B cell (primary cell): ENCODE measurements around the gene MAN2B1. TPM values are rescaled to one million over a fixed set of nuclear protein-coding genes. Genes with fewer than 3 reads are reported as not detected.

Experiments
- ATAC-seq: fragments of 200-7000 bp; cut with Tn5 transposase; one replicate; pipeline ENCODE4 v1.10.0; 2021; ENCODE audit warnings: low read depth, mild to moderate bottlenecking, moderate number of reproducible peaks, moderate library complexity
- CTCF ChIA-PET: fragments of 350-600 bp; sonication (Branson Sonifier 250); formaldehyde crosslinking; loops from one replicate; lab custom pipeline; 2021; ENCODE audit warnings: antibody characterized with exemption, inconsistent platforms; lab: Charles Lee
- POLR2A ChIA-PET: fragments of 350-600 bp; sonication (Branson Sonifier 250); formaldehyde crosslinking; loops from one replicate; lab custom pipeline; 2021; ENCODE audit warnings: antibody characterized with exemption; lab: Charles Lee
- DNase-seq: peaks from one replicate; pipeline ENCODE4 v3.0.0; 2013
- H2AFZ ChIP-seq: 2 replicates; pipeline ENCODE4 v1.6.1; 2012; ENCODE audit warnings: mild to moderate bottlenecking, low read depth, low read length; ENCODE audit not compliant: insufficient read depth, poor library complexity, severe bottlenecking
- H3K27ac ChIP-seq, 2 donors: 1 replicate in 1 of 2; 2 replicates in 1 of 2; pipeline ENCODE4 v1.5.1; 2012 to 2013; ENCODE audit warnings: low read length in 2 of 2, mild to moderate bottlenecking in 2 of 2, moderate library complexity in 1 of 2
- H3K27me3 ChIP-seq, 4 experiments: fragments of 200-600 bp in 1 of 4; sonication (generic) in 1 of 4; replicated peaks in 1 of 4; 1 replicate in 2 of 4; 2 replicates in 2 of 4; pipeline versions ENCODE4 v1.6.1 to v1.7.0; 2013 to 2016; ENCODE audit warnings: low read length in 3 of 4, mild to moderate bottlenecking in 2 of 4, mixed read lengths in 1 of 4, moderate library complexity in 1 of 4; ENCODE audit not compliant: insufficient read depth in 4 of 4, control insufficient read depth in 3 of 4; ENCODE audit errors: control extremely low read depth in 1 of 4
- H3K36me3 ChIP-seq, 2 experiments: replicated peaks in 1 of 2; 1 replicate in 1 of 2; 2 replicates in 1 of 2; pipeline versions ENCODE4 v1.6.1 to v1.7.1; 2013; ENCODE audit warnings: low read length in 1 of 2; ENCODE audit not compliant: insufficient read depth in 2 of 2, control insufficient read depth in 1 of 2; ENCODE audit errors: control extremely low read depth in 1 of 2, extremely low read depth in 1 of 2
- H3K4me1 ChIP-seq, 2 donors: fragments of 200-600 bp in 1 of 2; sonication (generic) in 1 of 2; 1 replicate in 1 of 2; 2 replicates in 1 of 2; pipeline versions ENCODE4 v1.5.1 to v1.6.1; 2013 to 2017; ENCODE audit warnings: low read length in 2 of 2; ENCODE audit not compliant: control insufficient read depth in 2 of 2, insufficient read depth in 2 of 2
- H3K4me2 ChIP-seq: replicated peaks from 2 replicates; pipeline ENCODE3; 2012; ENCODE audit warnings: mild to moderate bottlenecking, low read depth, low read length; ENCODE audit not compliant: poor library complexity, severe bottlenecking
- H3K4me3 ChIP-seq, 5 experiments: fragments of 200-600 bp in 1 of 5; sonication (generic) in 1 of 5; 1 replicate in 3 of 5; 2 replicates in 2 of 5; pipeline versions ENCODE4 v1.5.1 to v1.7.0; 2011 to 2016; ENCODE audit warnings: low read length in 4 of 5, mild to moderate bottlenecking in 4 of 5, low read depth in 2 of 5, control low read depth in 1 of 5, moderate library complexity in 1 of 5; ENCODE audit not compliant: insufficient read depth in 1 of 5; ENCODE audit errors: control extremely low read depth in 1 of 5, extremely low read depth in 1 of 5
- H3K79me2 ChIP-seq: fragments of 200-600 bp; sonication (generic); one replicate; pipeline ENCODE4 v1.6.0; 2016; ENCODE audit warnings: low read length; ENCODE audit not compliant: control insufficient read depth, insufficient read depth
- H3K9ac ChIP-seq: fragments of 200-600 bp; sonication (generic); 2 replicates; pipeline ENCODE4 v1.6.1; 2017; ENCODE audit warnings: mild to moderate bottlenecking, low read length, moderate library complexity
- H3K9me3 ChIP-seq, 3 donors: one replicate each; pipeline versions ENCODE4 v1.6.1 to v1.7.1; 2013; ENCODE audit warnings: low read length in 2 of 3; ENCODE audit not compliant: control insufficient read depth in 2 of 3, insufficient read depth in 1 of 3; ENCODE audit errors: control extremely low read depth in 1 of 3
- H4K20me1 ChIP-seq: 2 replicates; pipeline ENCODE4 v1.6.0; 2012; ENCODE audit warnings: mild to moderate bottlenecking, low read length; ENCODE audit not compliant: insufficient read depth, control insufficient read depth, poor library complexity, severe bottlenecking
- H3K27ac Mint-ChIP-seq: one replicate; pipeline ENCODE4 v1.8.0; 2021; ENCODE audit warnings: mixed read lengths
- H3K27me3 Mint-ChIP-seq: one replicate; pipeline ENCODE4 v1.8.0; 2021; ENCODE audit warnings: mixed read lengths
- H3K4me1 Mint-ChIP-seq: one replicate; pipeline ENCODE4 v1.8.0; 2021; ENCODE audit warnings: mixed read lengths
- H3K4me3 Mint-ChIP-seq: one replicate; pipeline ENCODE4 v1.8.0; 2021; ENCODE audit warnings: mixed read lengths
- H3K9me3 Mint-ChIP-seq: one replicate; pipeline ENCODE4 v1.8.0; 2022; ENCODE audit warnings: mixed read lengths; ENCODE audit not compliant: insufficient read depth
- CTCF ChIP-seq: fragments of 200-600 bp; IDR thresholded peaks from one replicate; pipeline ENCODE4 v1.8.0; 2022; ENCODE audit warnings: antibody characterized with exemption, mild to moderate bottlenecking
- EZH2 ChIP-seq: IDR thresholded peaks from 2 replicates; pipeline ENCODE4 v1.6.1; 2012; ENCODE audit warnings: borderline replicate concordance, low read depth, mild to moderate bottlenecking, moderate library complexity, low read length; ENCODE audit not compliant: insufficient read depth, poor library complexity, severe bottlenecking
- WGBS: methylation state at CpG from one replicate; pipeline ENCODE4 v1.1.5; 2013; ENCODE audit warnings: missing lambda C conversion rate; ENCODE audit not compliant: insufficient coverage; 5-methylcytosine and 5-hydroxymethylcytosine counted together
- intact Hi-C: fragments of 100-400 bp; cut with micrococcal nuclease; formaldehyde crosslinking; loops from one replicate; pipeline ENCODE4 v1.10.0; 2022
- polyA plus RNA-seq: library from polyadenylated mRNA; depleted of rRNA; stranded (reverse); fragments of >200 nt; gene quantifications from 2 replicates; pipeline ENCODE4 v1.2.3, GENCODE V29; 2012
- total RNA-seq, 2 donors: library from RNA; stranded (reverse); fragments of 120-200 nt in 1 of 2; gene quantifications; 1 replicate in 1 of 2; 2 replicates in 1 of 2; pipeline versions ENCODE4 v1.2.3 to v1.2.4, GENCODE V29; 2013 to 2022

Gene MAN2B1
- total and polyA plus RNA-seq, 2 donors (not counting 1 experiment from before 2014, with no cell fraction given): 183 to 256 TPM

- 80% methylated on average over 12 of the region's 12 CpGs for WGBS
- H3K27me3 Mint-ChIP-seq: no peaks in the 10 kb centered on the region
- no peak overlapping the region for H3K4me3 ChIP-seq
- no peak overlapping the region for H2AFZ ChIP-seq
- H3K4me3 Mint-ChIP-seq: no peak overlapping the region
- POLR2A ChIA-PET: no interaction called here
- H3K79me2 ChIP-seq: no peaks in the 10 kb centered on the region
- no peaks in the 10 kb centered on the region for H3K9me3 ChIP-seq
- H3K27me3 ChIP-seq: no peaks in the 10 kb centered on the region
- H4K20me1 ChIP-seq: no peaks in the 10 kb centered on the region
- no peaks in the 10 kb centered on the region for H3K4me1 Mint-ChIP-seq
- DNase-seq (no peak), ATAC-seq (no peak)
- no peak overlapping the region for H3K9ac ChIP-seq
- no peak for TF ChIP-seq CTCF
- TF ChIP-seq EZH2: no peak
- H3K27ac Mint-ChIP-seq: no peak overlapping the region
- intact Hi-C loops: no loop called here
- no peak overlapping the region for H3K27ac ChIP-seq
- H3K36me3 ChIP-seq: no peaks in the 10 kb centered on the region
- CTCF ChIA-PET: interaction anchor here (1.0 kb wide), 1 partner anchor 11 kb away, joined by 4 read pairs; no protein-coding TSS in a partner anchor
- no peak overlapping the region for H3K4me2 ChIP-seq
- H3K4me1 ChIP-seq: no peaks in the 10 kb centered on the region
- no peaks in the 10 kb centered on the region for H3K9me3 Mint-ChIP-seq
Observed at GRCh38 chr19:12689012-12689411, 22.5 kb upstream of the MAN2B1 start.

- Mint-ChIP-seq H3K4me3 (no peak within 1 kb of the TSS), H3K27me3 (no peaks in the 10 kb centered on the region), H3K4me1 (no peaks in the 10 kb centered on the region), H3K9me3 (no peaks in the 10 kb centered on the region), H3K27ac (no peak within 1 kb of the TSS)
- Histone ChIP-seq H3K27me3 (no peaks in the 10 kb centered on the region), H3K9ac (no peak within 1 kb of the TSS), H3K79me2 (no peaks in the 10 kb centered on the region), H3K9me3 (no peaks in the 10 kb centered on the region), H3K4me2 (no peak within 1 kb of the TSS), H3K36me3 (no peaks in the 10 kb centered on the region), H2AFZ (no peak within 1 kb of the TSS), H3K27ac (no peak within 1 kb of the TSS), H4K20me1 (no peaks in the 10 kb centered on the region), H3K4me1 (no peaks in the 10 kb centered on the region), H3K4me3 (no peak within 1 kb of the TSS)
- CTCF ChIA-PET: no interaction called here
- DNase-seq (no peak), ATAC-seq (no peak)
- intact Hi-C loops: no loop called here
- no peak for TF ChIP-seq CTCF
- TF ChIP-seq EZH2: no peak
- POLR2A ChIA-PET: interaction anchor here (0.6 kb wide), 2 partner anchors 37 to 1117 kb away, joined by 6 to 7 read pairs; no protein-coding TSS in a partner anchor
- WGBS: 66% methylated on average over 9 of the region's 9 CpGs
Observed at GRCh38 chr19:12687496-12688196, 21.1 kb upstream of the MAN2B1 start, which contains the start of gene GNG14. Gene GNG14, plus strand, starts transcription at chr19:12687998. Its CDS starts 51 bp downstream, at chr19:12688049.
